ENCODE data around the gene MYCN.

Gene MYCN

GRCh38 chr2:15974565-15975260, 34.4 kb downstream of the MYCN start:
- DNase-seq (ENCODE audit: low read depth in 2 of 2), result no peak
- TF ChIP-seq CTCF (IDR thresholded peaks at IDR 0.05; ENCODE audit: low read depth, low read length), result no peak
- H3K4me3 ChIP-seq (replicated peaks in 1 of 2; ENCODE audit: low read depth in 2 of 2, low read length in 2 of 2), result no peak overlapping the region

GRCh38 chr2:15975261-15975600, 34.9 kb downstream of the MYCN start:
- DNase-seq (ENCODE audit: low read depth in 2 of 2), result no peak
- no peak for TF ChIP-seq CTCF (IDR thresholded peaks at IDR 0.05; ENCODE audit: low read depth, low read length)
- no peak overlapping the region for H3K4me3 ChIP-seq (replicated peaks in 1 of 2; ENCODE audit: low read depth in 2 of 2, low read length in 2 of 2)

GRCh38 chr2:15975676-15976075, 35.3 kb downstream of the MYCN start:
- no peak for TF ChIP-seq CTCF (IDR thresholded peaks at IDR 0.05; ENCODE audit: low read depth, low read length)
- DNase-seq (ENCODE audit: low read depth in 2 of 2), result no peak
- no peak overlapping the region for H3K4me3 ChIP-seq (replicated peaks in 1 of 2; ENCODE audit: low read depth in 2 of 2, low read length in 2 of 2)

GRCh38 chr2:15976354-15976753, 36.0 kb downstream of the MYCN start:
- TF ChIP-seq CTCF (IDR thresholded peaks at IDR 0.05; ENCODE audit: low read depth, low read length), result no peak
- no peak for DNase-seq (ENCODE audit: low read depth in 2 of 2)
- no peak overlapping the region for H3K4me3 ChIP-seq (replicated peaks in 1 of 2; ENCODE audit: low read depth in 2 of 2, low read length in 2 of 2)

- no peak overlapping the region for H3K4me3 ChIP-seq (replicated peaks in 1 of 2; ENCODE audit: low read depth in 2 of 2, low read length in 2 of 2)
- DNase-seq (ENCODE audit: low read depth in 2 of 2), result no peak
- TF ChIP-seq CTCF (IDR thresholded peaks at IDR 0.05; ENCODE audit: low read depth, low read length), result no peak
Observed at GRCh38 chr2:15979051-15979758, 38.9 kb downstream of the MYCN start.

- TF ChIP-seq CTCF (IDR thresholded peaks at IDR 0.05; ENCODE audit: low read depth, low read length), result no peak
- no peak for DNase-seq (ENCODE audit: low read depth in 2 of 2)
- no peak overlapping the region for H3K4me3 ChIP-seq (replicated peaks in 1 of 2; ENCODE audit: low read depth in 2 of 2, low read length in 2 of 2)
Observed at GRCh38 chr2:15979759-15980604, 39.6 kb downstream of the MYCN start.

Measured in cardiac fibroblast (primary cell).